ENCODE measurements around the gene CAPN12.

DNA sequence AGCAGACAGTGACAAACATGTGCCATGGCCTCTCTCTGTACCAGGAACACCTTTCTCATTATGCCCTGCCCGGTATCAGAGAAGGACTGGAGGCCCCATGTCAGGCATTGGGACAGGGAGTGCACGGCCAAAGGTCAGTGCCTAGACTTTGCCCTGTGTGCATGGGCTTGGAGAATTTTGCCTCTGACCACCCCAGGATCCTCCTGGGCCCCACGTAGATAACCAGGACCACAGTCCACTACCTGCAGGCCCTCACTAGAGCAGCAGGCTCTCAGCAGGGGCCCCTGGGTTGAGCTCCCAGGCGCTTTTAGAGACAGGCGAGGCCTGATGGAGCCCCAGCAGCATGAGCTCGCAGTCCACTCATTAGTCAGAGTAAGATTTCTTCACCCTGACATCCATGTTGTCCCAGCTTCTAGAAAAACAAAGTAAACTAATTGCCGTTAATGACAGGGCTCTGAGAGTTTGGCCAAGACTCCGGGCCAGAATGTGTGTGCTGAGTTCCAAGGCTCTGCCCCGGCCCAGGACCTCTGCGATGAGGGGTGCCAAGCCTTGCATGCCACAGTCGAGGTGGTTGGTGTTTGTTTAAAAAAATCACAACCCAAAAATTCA, 42.7 kb downstream of the CAPN12 start:
- TF ChIP-seq EZH2 (IDR thresholded peaks at IDR 0.05; ENCODE audit: insufficient read depth, poor library complexity, severe bottlenecking) (no peak), EZH2phosphoT487 (IDR thresholded peaks at IDR 0.05; ENCODE audit: insufficient read depth, low read depth) (no peak)

Measured in GM23248 (cell line).